Sciatic nerve (tissue), 2 donors: ENCODE data around the gene NEUROG2. TPM values are rescaled to one million over a fixed set of nuclear protein-coding genes. Genes with fewer than 3 reads are reported as not detected.
"Not testable (repeated sequence)": the region's sequence is repeated elsewhere in the genome, so short reads cannot be mapped to it uniquely, and the experiment has no call there.

ENCODE experiments used
- ATAC-seq: fragments of 200-7000 bp; cut with Tn5 transposase; one replicate; pipeline ENCODE4 v1.9.1; 2020; ENCODE audit warnings: mild to moderate bottlenecking, moderate library complexity
- DNase-seq: peaks from one replicate; pipeline ENCODE4 v3.0.0-alpha.2; 2020; ENCODE audit warnings: low spot score
- intact Hi-C: fragments of 100-400 bp; cut with DNase I; formaldehyde crosslinking; loops from one replicate; pipeline ENCODE4 v1.14.2; 2022
- total RNA-seq: library from RNA; stranded (reverse); fragmentation: NEBNext Ultra II Directional; extraction: Animal tissue kit (Norgen Biotek cat#: 25700); gene quantifications from one replicate; pipeline ENCODE4 v1.2.1, GENCODE V29; 2021
- donor health status: DM: no; HTN: no; CAD: no.
- donor health status: DM: no; HTN: no; CAD: no.

NEUROG2 gene
- total RNA-seq, 1 donor from 2014 or later, result not detected

GRCh38 chr4:112509243-112510141 is 6.5 kb downstream of the NEUROG2 start:
- no peak for ATAC-seq
- intact Hi-C loops, result no loop called here
- DNase-seq, result no peak

- no peak for DNase-seq
- intact Hi-C loops, result no loop called here
- no peak for ATAC-seq
These were observed 7.6 kb downstream of the NEUROG2 start for GRCh38 chr4:112508356-112508755.

- DNase-seq (no peak), ATAC-seq (no peak)
- intact Hi-C loops, result no loop called here
These were observed 11.2 kb downstream of the NEUROG2 start for GRCh38 chr4:112504807-112505206.

- no peak for ATAC-seq
- DNase-seq, result no peak
- intact Hi-C loops, result no loop called here
These were observed 13.1 kb downstream of the NEUROG2 start for GRCh38 chr4:112502871-112503270.

GRCh38 chr4:112492321-112492720 is 23.7 kb downstream of the NEUROG2 start:
- intact Hi-C loops, result no loop called here
- no peak for DNase-seq
- ATAC-seq, result no peak

- ATAC-seq, intact Hi-C loops, DNase-seq: not testable (repeated sequence)
These were observed 25.2 kb downstream of the NEUROG2 start for GRCh38 chr4:112490808-112491207.

- intact Hi-C loops, result no loop called here
- DNase-seq (no peak), ATAC-seq (no peak)
These were observed 30.1 kb downstream of the NEUROG2 start for GRCh38 chr4:112485930-112486329.

GRCh38 chr4:112473985-112474384 is 42.0 kb downstream of the NEUROG2 start:
- ATAC-seq (no peak), DNase-seq (no peak)
- intact Hi-C loops, result no loop called here

GRCh38 chr4:112472318-112472717 is 43.7 kb downstream of the NEUROG2 start:
- DNase-seq (no peak), ATAC-seq (no peak)
- intact Hi-C loops, result no loop called here

Other genes with a start within 250 kb of the NEUROG2 start
- 6.0 TPM for gene TIFA, start 230.3 kb downstream of the NEUROG2 start, total RNA-seq
- gene ALPK1, start 218.8 kb downstream of the NEUROG2 start, total RNA-seq, result 42.6 TPM
- 10.6 TPM for gene ZGRF1, start 120.7 kb upstream of the NEUROG2 start, total RNA-seq
- gene LARP7, start 121.0 kb upstream of the NEUROG2 start, total RNA-seq, result 51.6 TPM